22Rv1 (cell line): ENCODE measurements around the gene PRKCB.

Source experiments
- H3K27ac ChIP-seq: fragments of 450-650 bp; 2 replicates; pipeline ENCODE4 v1.5.1; 2017
- CTCF ChIP-seq: fragments of 450-650 bp; IDR thresholded peaks from 2 replicates; pipeline ENCODE4 v1.5.1; 2017; ENCODE audit warnings: mild to moderate bottlenecking
- ZFX ChIP-seq: fragments of 450-650 bp; IDR thresholded peaks from 2 replicates; pipeline ENCODE4 v1.6.1; 2017; ENCODE audit warnings: antibody characterized with exemption, borderline replicate concordance

PRKCB gene

GRCh38 chr16:23836404-23837311, 875 bp downstream of the PRKCB start:
- TF ChIP-seq ZFX (no peak), CTCF (no peak)
- no peak overlapping the region for H3K27ac ChIP-seq

GRCh38 chr16:23837553-23838308, 1.9 kb downstream of the PRKCB start:
- TF ChIP-seq CTCF (no peak), ZFX (no peak)
- no peak overlapping the region for H3K27ac ChIP-seq

DNA sequence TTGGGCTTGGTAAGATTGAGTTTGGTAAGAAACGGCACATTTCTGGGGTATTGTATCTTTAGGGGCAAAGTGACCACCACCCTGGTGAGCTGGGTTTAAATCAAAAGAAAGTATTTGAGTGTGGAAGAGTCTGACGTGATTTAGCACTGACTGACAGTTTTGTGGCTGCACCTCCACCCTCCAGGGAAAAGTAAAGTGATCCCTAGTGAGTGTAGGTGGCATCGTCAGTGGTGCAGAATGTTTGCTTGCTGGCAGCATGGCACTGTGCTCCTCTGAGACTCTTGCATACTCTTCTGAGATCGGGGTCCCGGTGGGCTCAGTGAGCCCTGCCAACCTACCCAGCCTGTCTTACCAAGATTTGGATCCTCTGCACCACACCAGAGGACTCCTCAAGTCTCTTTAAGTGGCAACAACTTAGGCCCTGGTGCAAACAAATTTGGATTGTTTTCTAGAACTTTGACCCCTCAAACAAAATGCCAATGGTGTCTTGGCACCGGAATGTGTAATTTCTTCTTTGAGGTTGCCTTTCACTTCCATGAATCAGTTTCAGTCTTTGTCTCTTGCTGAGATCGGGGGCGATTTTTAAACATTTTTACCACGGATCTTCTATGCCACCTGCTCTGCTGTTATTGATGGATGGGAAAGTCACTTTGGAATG, 2.8 kb downstream of the PRKCB start:
- TF ChIP-seq CTCF, result no peak
- no peak for TF ChIP-seq ZFX
- no peak overlapping the region for H3K27ac ChIP-seq

- no peak overlapping the region for H3K27ac ChIP-seq
- no peak for TF ChIP-seq CTCF
- no peak for TF ChIP-seq ZFX
Observed at GRCh38 chr16:23840310-23840709, 4.5 kb downstream of the PRKCB start.

- no peak overlapping the region for H3K27ac ChIP-seq
- no peak for TF ChIP-seq CTCF
- TF ChIP-seq ZFX, result no peak
Observed at GRCh38 chr16:23842137-23842600, 6.4 kb downstream of the PRKCB start.

GRCh38 chr16:23843143-23843542, 7.4 kb downstream of the PRKCB start:
- TF ChIP-seq ZFX (no peak), CTCF (no peak)
- no peak overlapping the region for H3K27ac ChIP-seq
